Measurements from ENCODE around the gene HIRA.

The HIRA gene

GRCh38 chr22:19349778-19350475 lies 81.6 kb downstream of the HIRA start:
- no peak for DNase-seq (ENCODE audit: extremely low read depth, low read depth)
- TF ChIP-seq CTCF (IDR thresholded peaks at IDR 0.05; ENCODE audit: low read depth, low read length, missing control alignments): no peak
- no peak overlapping the region for H3K4me3 ChIP-seq (replicated peaks; ENCODE audit: low read depth, low read length)

GRCh38 chr22:19346677-19347265 lies 84.8 kb downstream of the HIRA start:
- DNase-seq (ENCODE audit: extremely low read depth, low read depth): no peak
- no peak for TF ChIP-seq CTCF (IDR thresholded peaks at IDR 0.05; ENCODE audit: low read depth, low read length, missing control alignments)
- H3K4me3 ChIP-seq (replicated peaks; ENCODE audit: low read depth, low read length): no peak overlapping the region

- TF ChIP-seq CTCF (IDR thresholded peaks at IDR 0.05; ENCODE audit: low read depth, low read length, missing control alignments): no peak
- no peak overlapping the region for H3K4me3 ChIP-seq (replicated peaks; ENCODE audit: low read depth, low read length)
- DNase-seq (ENCODE audit: extremely low read depth, low read depth): no peak
Measured at GRCh38 chr22:19344420-19344819, 87.1 kb downstream of the HIRA start.

GRCh38 chr22:19343470-19343869 lies 88.1 kb downstream of the HIRA start:
- H3K4me3 ChIP-seq (replicated peaks; ENCODE audit: low read depth, low read length): no peak overlapping the region
- TF ChIP-seq CTCF (IDR thresholded peaks at IDR 0.05; ENCODE audit: low read depth, low read length, missing control alignments): no peak
- DNase-seq (ENCODE audit: extremely low read depth, low read depth): no peak

- TF ChIP-seq CTCF (IDR thresholded peaks at IDR 0.05; ENCODE audit: low read depth, low read length, missing control alignments): no peak
- H3K4me3 ChIP-seq (replicated peaks; ENCODE audit: low read depth, low read length): no peak overlapping the region
- no peak for DNase-seq (ENCODE audit: extremely low read depth, low read depth)
Measured at GRCh38 chr22:19341500-19341899, 90.0 kb downstream of the HIRA start.

- H3K4me3 ChIP-seq (replicated peaks; ENCODE audit: low read depth, low read length): no peak overlapping the region
- TF ChIP-seq CTCF (IDR thresholded peaks at IDR 0.05; ENCODE audit: low read depth, low read length, missing control alignments): no peak
- no peak for DNase-seq (ENCODE audit: extremely low read depth, low read depth)
Measured at GRCh38 chr22:19337137-19337536, 94.4 kb downstream of the HIRA start.

All from HFF-Myc (cell line).